Spinal cord (tissue), 10 donors: ENCODE results near the gene GEMIN5. TPM values are rescaled to one million over a fixed set of nuclear protein-coding genes. Genes with fewer than 3 reads are reported as not detected.

Source experiments
- DNase-seq, 6 donors: peaks; one replicate each; pipeline versions ENCODE4 v3.0.0 to v3.0.0-alpha.2; 2013 to 2015; ENCODE audit warnings: low spot score in 6 of 6, low read depth in 4 of 6
- H3K27ac ChIP-seq: one replicate; pipeline ENCODE4 v1.5.1; 2013; ENCODE audit warnings: low read depth, low read length, control low read depth
- H3K27me3 ChIP-seq: one replicate; pipeline ENCODE4 v1.6.1; 2013; ENCODE audit warnings: low read length; ENCODE audit not compliant: control insufficient read depth, insufficient read depth
- H3K36me3 ChIP-seq: one replicate; pipeline ENCODE4 v1.6.1; 2013; ENCODE audit warnings: low read length; ENCODE audit not compliant: control insufficient read depth, insufficient read depth
- H3K4me1 ChIP-seq: one replicate; pipeline ENCODE4 v1.6.1; 2013; ENCODE audit warnings: low read length; ENCODE audit not compliant: control insufficient read depth, insufficient read depth
- H3K4me3 ChIP-seq: one replicate; pipeline ENCODE4 v1.5.1; 2013; ENCODE audit warnings: low read depth, low read length, control low read depth
- H3K9me3 ChIP-seq: one replicate; pipeline ENCODE4 v1.6.1; 2013; ENCODE audit warnings: low read length; ENCODE audit not compliant: control insufficient read depth, insufficient read depth
- WGBS: methylation state at CpG from one replicate; pipeline ENCODE4 v1.1.5; 2013; ENCODE audit warnings: missing lambda C conversion rate; ENCODE audit not compliant: insufficient coverage; 5-methylcytosine and 5-hydroxymethylcytosine counted together
- polyA plus RNA-seq, 2 donors: library from polyadenylated mRNA; unstranded; fragments of 120-200 nt; gene quantifications; one replicate each; pipeline ENCODE4 v1.2.1, GENCODE V29; 2013; ENCODE audit not compliant: insufficient read length in 2 of 2
- total RNA-seq, 2 donors: library from RNA; depleted of rRNA in 1 of 2; stranded (reverse); fragments of 120-200 nt in 1 of 2; fragments of >200 nt in 1 of 2; gene quantifications; one replicate each; pipeline versions ENCODE4 v1.2.3 to v1.2.4, GENCODE V29; 2013 to 2014
- donor health status: healthy.

GEMIN5 gene
- total and polyA plus RNA-seq, 4 donors: 14.8 to 21.8 (median 18.3) TPM

DNA sequence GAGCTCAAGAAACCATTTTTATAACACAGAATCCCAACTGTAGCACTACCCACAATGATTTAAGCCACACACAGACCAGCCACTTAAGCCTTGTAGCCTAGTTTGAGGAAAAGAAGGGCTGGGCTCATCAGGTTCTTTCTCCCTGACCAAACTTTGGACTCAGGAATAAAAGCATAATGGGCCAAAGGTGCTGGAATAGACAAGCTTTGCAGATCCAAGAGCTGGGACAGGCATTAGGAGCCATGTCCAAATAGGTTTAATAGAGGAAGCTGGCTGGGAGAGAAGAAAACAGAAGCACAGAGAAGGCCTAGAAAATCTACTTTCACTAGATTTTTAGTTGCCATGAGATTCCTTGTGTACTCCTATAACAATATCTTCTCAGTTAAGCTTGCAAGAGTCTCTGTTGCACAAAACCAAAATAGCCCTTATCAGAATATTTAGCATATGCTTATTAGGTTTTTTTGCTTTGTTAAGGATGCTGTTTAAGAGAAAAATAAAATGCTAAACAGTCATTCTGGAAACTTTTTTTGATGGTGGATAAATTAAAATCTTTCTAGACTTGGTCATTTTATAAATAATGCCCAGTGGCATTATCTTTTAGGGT lies 41.3 kb downstream of the GEMIN5 start:
- no peak overlapping the region for H3K27ac ChIP-seq
- H3K9me3 ChIP-seq: no peaks in the 10 kb centered on the region
- no peaks in the 10 kb centered on the region for H3K4me1 ChIP-seq
- H3K27me3 ChIP-seq: no peaks in the 10 kb centered on the region
- DNase-seq: no peak
- H3K4me3 ChIP-seq: no peak overlapping the region
- peaks cover 54% of the 10 kb centered on the region for H3K36me3 ChIP-seq

- no peak overlapping the region for H3K27ac ChIP-seq
Measured at GRCh38 chr5:154895606-154896561, 42.1 kb downstream of the GEMIN5 start.

DNA sequence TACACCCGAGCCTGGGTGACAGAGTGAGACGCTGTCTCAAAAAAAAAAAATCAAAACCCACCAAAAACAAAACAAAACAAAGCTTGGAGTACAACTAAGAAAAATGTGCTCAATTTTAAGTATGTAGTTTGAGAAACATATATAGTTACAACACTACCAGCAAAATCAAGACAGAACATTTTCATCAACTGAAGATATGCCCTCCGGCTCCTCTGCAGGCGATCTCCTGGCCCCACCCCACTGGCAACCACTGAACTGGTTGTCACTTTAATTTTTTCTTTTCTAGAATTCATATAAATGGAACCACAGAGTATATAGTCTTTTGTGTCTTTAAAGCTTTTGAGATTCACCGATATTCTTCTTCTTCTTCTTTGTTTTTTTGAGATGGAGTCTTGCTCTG lies 44.6 kb downstream of the GEMIN5 start:
- DNase-seq: no peak
- WGBS: no CpG with 5 or more reads among the region's 5 CpGs
- Histone ChIP-seq H3K4me1 (no peaks in the 10 kb centered on the region), H3K36me3 (peaks cover 67% of the 10 kb centered on the region), H3K27ac (no peak overlapping the region), H3K27me3 (no peaks in the 10 kb centered on the region), H3K4me3 (no peak overlapping the region), H3K9me3 (no peaks in the 10 kb centered on the region)

More at GRCh38 chr5:154895606-154896561, 42.1 kb downstream of the GEMIN5 start:
- H3K9me3 ChIP-seq: no peaks in the 10 kb centered on the region
- no peaks in the 10 kb centered on the region for H3K4me1 ChIP-seq
- H3K4me3 ChIP-seq: no peak overlapping the region
- 73% methylated on average over 5 of the region's 14 CpGs for WGBS
- DNase-seq: no peak
- H3K36me3 ChIP-seq: peaks cover 61% of the 10 kb centered on the region
- H3K27me3 ChIP-seq: no peaks in the 10 kb centered on the region

DNA sequence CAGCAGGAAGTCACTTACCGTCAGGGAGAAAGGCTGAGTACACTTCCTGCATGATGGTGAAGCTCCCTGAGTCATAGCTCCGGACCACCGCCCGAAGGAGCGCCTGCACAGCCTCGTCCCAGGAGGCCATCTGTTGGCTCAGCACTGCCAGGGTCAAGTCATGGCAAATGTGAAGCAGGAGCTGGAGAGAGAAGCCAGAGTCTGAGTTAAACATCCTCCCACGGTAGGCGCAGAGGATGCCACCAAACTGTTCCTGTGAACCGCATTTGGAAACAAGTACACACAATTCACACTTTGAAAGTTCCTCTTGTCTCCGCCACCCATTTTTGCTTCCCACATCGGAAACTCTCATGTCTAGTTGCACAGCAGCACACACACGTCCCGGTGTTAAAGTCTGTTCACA lies 45.6 kb downstream of the GEMIN5 start:
- H3K4me3 ChIP-seq: no peak overlapping the region
- H3K27me3 ChIP-seq: no peaks in the 10 kb centered on the region
- DNase-seq: no peak
- H3K36me3 ChIP-seq: peaks cover 62% of the 10 kb centered on the region
- H3K27ac ChIP-seq: no peak overlapping the region
- no peaks in the 10 kb centered on the region for H3K4me1 ChIP-seq
- no peaks in the 10 kb centered on the region for H3K9me3 ChIP-seq
- 96% methylated on average over 12 of the region's 13 CpGs for WGBS

- WGBS: no CpG with 5 or more reads among the region's 2 CpGs
- Histone ChIP-seq H3K27ac (no peak overlapping the region), H3K9me3 (peaks cover 3% of the 10 kb centered on the region), H3K36me3 (peaks cover 19% of the 10 kb centered on the region), H3K4me1 (no peaks in the 10 kb centered on the region), H3K27me3 (no peaks in the 10 kb centered on the region), H3K4me3 (no peak overlapping the region)
- no peak for DNase-seq
Measured at GRCh38 chr5:154885439-154885838, 52.6 kb downstream of the GEMIN5 start.

DNA sequence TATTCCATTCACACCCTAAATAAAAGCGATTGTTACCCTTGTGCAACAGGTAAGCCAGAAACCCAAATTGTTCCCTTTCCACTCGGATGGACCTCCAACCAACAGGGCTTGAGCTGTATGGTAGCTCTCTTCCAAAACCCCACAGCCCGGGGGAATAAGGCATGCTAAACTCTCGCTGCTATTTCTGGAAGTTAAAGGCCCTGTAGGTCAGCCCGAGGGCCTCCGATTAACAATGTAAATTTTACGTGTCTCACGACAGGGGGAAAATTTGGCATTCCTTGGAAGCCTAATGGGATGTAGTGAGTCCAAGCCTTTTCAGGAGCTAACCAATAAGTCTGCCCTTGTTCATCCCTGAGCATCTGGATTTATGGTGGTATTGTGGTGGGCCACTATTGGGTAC lies 53.6 kb downstream of the GEMIN5 start:
- WGBS: 84% methylated on average over 5 of the region's 8 CpGs
- Histone ChIP-seq H3K36me3 (peaks cover 20% of the 10 kb centered on the region), H3K4me3 (no peak overlapping the region)

DNA sequence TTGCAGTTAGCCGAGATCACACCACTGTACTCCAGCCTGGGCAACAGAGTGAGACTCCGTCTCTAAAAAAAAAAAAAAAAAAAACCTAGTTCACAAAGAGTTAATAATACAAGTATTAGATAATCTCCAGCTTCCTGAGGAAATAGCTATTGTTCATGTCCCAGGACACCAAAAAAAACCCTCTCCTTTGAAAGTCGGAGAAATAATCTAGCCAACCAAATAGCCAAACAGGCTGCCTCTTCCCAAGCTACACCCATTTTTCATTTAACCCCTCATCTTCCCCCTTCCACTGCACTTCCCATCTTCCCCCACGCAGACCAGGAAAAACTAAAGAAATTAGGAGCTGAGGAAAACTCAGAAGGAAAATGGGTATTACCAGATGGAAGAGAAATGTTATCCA lies 56.0 kb downstream of the GEMIN5 start:
- Histone ChIP-seq H3K9me3 (peaks cover 3% of the 10 kb centered on the region), H3K27me3 (no peaks in the 10 kb centered on the region), H3K36me3 (peaks cover 9% of the 10 kb centered on the region), H3K4me3 (no peak overlapping the region), H3K4me1 (no peaks in the 10 kb centered on the region), H3K27ac (no peak overlapping the region)
- WGBS: 60% methylated on average over 1 of the region's 4 CpGs
- no peak for DNase-seq

More for the DNA sequence above, 53.6 kb downstream of the GEMIN5 start:
- no peak for DNase-seq
- no peaks in the 10 kb centered on the region for H3K4me1 ChIP-seq
- H3K9me3 ChIP-seq: peaks cover 3% of the 10 kb centered on the region
- no peak overlapping the region for H3K27ac ChIP-seq
- H3K27me3 ChIP-seq: no peaks in the 10 kb centered on the region

DNA sequence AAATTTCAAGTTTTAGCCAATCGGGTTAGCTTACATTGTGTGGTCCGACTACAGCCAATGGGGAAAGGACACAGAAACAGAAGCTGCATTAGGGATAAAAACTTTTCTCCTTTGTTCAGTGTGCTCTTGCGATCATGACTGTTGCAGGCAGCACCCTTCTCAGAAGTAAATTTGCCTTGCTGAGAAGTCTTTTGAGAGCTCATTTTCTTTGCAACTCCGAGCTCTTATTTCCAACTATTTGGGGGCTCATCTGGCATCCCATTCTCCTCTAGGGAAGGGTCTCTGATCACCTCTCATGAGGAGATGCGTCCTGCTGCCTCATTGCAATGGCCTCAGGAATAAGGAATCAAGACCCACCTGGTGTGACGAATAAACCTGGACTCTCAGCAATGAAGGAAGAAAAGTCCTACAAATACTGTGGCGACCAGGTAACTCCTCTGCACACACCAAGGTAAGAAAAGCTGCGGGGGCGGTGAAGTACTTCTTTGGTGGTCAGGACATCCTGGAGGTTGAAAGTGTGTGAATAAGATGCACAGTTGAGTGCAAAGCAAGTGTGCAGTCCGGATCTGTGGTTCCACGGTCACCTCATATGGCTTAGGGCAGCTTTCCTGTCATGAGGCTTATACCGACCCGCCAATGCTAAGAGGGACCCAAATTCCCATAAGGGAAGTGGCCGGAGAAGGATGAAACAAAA lies 59.2 kb downstream of the GEMIN5 start:
- WGBS: over 99% methylated on average over 9 of the region's 14 CpGs
- Histone ChIP-seq H3K4me1 (no peaks in the 10 kb centered on the region), H3K4me3 (no peak overlapping the region), H3K27me3 (no peaks in the 10 kb centered on the region), H3K36me3 (peaks cover 19% of the 10 kb centered on the region), H3K9me3 (no peaks in the 10 kb centered on the region), H3K27ac (no peak overlapping the region)
- DNase-seq: no peak

DNA sequence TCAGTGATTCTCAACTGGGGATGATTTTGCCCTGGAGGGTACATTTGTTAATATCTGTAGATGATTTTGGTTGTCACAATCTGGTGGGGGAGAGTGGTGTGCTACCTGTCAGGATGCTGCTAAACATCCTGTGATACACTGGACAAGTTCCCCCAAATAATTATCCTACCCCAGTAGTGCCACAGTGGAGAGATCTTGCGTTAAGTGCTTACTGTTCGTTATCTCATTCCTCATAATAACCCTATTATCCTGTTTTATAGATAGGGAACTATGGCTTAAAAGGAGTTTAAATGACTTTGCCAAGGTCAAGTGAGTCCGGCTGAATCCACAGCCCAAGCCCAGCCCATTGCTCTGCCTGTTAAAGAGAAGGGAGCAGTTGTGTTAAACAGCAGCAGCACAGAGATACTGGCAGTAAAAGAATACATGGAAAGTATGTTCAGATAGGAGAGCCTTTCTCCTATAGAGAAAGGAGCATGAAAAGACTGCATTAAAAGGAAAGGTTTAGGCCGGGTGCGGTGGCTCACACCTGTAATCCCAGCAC lies 64.2 kb downstream of the GEMIN5 start:
- H3K36me3 ChIP-seq: peaks cover 28% of the 10 kb centered on the region
- WGBS: 94% methylated on average over 3 of the region's 5 CpGs
- DNase-seq: no peak
- H3K27me3 ChIP-seq: no peaks in the 10 kb centered on the region
- H3K4me3 ChIP-seq: no peak overlapping the region
- H3K4me1 ChIP-seq: no peaks in the 10 kb centered on the region
- no peak overlapping the region for H3K27ac ChIP-seq
- H3K9me3 ChIP-seq: no peaks in the 10 kb centered on the region
